ENCODE data around the gene AHCYL1.

The AHCYL1 gene

DNA sequence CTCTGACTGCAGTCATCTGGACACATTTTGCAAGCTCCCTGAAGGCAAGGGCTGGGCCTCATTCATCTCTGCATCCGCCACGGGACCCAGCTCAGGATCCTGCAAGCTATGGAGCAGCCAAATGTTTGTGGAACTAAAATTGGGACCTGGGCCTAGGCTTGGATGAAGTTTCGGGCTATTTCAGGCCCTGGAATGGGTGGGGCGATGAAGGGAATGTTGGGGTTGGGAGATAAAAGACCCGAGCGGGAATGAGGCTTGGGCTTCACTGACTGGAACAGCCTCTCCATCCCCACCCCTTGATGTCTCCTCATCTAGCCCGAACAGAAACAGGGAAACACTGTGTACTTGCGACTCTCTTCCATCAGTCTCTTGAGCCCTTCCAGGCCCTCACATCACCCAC is 7.3 kb upstream of the AHCYL1 start:
- no peak for DNase-seq

DNA sequence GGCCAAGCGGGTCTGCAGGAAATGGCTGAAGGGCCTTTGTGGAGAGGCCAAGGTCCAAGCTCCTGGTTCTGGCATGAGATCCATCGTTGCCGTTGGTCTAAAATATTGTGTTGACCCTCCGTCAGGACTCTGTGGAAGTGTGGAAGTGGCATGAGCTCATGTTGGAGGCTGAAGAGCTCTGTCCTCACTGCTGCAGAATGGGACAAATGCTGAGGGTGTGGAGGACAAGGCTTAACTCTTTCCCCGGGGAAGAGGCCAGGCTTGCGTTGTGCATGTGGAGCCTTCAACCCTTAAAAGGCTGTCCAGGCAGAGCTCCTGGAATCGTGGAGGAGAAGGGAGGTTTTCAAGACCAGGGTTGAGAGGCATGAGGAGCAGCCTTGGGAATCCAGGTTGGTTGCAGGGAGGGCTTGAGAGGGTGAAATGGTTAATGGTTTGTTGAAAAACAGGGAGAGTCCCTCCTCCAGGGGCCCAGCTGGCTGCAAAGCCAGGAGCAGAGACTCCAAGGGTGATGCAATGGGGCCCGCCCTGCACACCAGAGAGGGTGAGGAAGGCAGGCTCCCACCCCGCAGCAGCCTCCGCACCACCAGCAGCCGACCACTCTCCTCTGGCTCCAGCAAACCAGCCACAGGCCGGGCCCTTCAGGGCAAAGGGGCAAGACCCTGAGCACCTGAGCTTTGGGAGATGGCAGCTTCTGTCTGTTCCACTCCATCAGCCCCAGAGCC is 6.7 kb upstream of the AHCYL1 start:
- DNase-seq = no peak

DNA sequence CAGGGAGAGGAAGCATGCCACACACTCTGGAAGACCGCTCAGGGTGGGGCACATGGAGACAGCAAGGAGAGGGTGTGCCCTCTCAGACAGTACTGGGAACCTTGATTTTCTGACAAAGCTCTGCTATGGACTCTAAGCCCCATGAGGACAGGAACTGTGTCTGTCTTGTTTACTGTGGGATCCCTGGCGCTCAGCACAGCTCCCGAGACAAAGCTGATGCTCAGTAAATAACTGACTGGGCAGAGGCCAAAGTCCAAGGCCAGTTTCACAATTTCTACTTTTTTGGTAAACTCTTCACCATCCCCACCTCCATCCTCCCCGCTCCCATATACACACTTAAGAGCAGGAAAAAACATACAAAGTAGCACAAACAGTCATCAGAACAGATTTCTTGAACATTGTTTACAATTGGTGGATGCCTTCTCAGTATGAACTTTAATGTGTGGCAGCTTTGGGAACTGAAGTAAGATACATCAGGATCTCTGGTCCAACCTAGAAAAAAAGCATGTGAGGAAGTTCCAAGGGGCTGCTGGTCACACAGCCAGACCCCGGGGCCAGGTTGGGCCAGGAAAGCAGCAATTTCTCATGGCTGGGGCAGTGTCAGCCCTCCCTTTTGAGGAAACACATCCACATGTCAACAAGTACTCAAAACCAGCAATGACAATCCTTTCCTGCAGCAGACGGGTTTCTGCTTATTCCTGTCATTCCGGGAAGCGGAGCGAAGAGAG is 5.6 kb upstream of the AHCYL1 start:
- DNase-seq = no peak

DNA sequence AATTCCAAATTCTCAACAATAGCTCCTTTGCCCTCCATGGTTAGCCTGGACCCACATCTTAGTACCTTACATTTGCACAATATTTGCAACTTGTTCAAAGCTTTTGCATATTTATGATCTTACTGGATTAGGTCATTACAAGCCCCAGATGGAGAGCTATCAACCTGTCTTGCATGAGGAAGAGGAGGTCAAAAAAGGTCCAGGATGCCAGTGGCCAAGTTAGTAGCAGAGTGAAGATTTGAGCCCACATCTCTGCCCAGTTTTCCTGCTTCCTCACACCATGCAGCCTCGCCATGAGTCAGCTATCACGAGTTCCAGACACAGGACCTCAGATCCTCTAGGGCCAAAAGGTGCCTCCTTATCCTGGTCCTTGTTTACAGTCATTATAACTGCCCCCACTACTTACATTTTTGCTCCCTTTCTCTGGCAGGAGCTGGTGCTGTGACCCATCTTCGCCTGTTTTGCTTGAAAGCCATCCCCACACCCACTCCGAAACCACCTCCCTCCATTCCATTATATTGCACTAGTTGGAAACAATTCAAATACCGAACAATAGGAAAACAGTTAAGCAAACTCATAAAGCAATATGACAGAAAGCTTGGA is 5.0 kb upstream of the AHCYL1 start:
- no peak for DNase-seq

DNA sequence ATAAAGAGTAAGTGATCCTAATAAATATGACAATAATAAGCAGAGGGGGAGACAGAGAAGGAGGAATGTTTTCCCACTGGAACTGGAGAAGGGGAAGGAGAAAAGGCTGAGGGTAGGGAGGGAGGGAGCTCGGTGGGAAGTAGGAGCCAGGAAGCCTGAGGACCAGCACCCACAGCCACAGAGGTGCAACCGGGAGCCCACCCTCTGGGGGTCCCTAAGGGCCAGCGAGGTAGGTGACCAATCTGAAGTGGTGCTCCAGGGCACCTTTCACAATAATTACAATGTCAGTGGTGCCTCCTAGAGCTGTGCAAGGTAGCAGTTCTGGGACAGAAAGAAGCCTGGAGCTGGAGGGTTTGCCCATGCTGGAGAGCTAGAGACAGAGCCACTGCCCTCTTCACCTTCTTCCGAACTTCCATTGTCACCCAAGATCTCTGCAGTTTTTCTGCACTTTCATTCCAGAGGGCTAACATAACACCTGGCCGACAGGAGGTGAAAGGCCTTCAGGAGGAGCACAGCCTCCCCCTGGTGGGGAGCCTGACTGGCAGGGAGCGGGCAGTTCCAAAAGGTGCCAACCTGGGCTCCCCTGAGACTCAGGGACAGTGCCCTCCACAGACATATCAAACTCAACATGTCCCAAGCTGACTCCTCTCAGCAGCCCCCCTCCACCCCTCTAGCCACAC is 4.1 kb upstream of the AHCYL1 start:
- no peak for DNase-seq

DNA sequence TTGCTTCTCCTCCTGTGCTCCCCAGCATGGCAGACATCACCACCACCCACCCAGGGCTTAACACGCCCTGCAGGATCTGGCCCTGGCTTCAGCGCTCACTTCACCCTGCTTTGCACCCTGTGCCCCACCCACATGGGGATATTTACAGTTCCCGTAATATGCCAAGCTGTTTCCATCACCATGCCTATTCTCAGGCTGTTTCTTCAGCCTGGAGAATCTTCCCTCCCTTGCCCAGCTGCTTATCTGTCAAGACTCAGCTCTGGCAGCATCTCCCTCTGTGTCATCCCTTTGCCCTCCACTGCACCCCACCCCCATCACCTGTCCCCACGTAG is 3.6 kb upstream of the AHCYL1 start:
- DNase-seq = no peak

DNA sequence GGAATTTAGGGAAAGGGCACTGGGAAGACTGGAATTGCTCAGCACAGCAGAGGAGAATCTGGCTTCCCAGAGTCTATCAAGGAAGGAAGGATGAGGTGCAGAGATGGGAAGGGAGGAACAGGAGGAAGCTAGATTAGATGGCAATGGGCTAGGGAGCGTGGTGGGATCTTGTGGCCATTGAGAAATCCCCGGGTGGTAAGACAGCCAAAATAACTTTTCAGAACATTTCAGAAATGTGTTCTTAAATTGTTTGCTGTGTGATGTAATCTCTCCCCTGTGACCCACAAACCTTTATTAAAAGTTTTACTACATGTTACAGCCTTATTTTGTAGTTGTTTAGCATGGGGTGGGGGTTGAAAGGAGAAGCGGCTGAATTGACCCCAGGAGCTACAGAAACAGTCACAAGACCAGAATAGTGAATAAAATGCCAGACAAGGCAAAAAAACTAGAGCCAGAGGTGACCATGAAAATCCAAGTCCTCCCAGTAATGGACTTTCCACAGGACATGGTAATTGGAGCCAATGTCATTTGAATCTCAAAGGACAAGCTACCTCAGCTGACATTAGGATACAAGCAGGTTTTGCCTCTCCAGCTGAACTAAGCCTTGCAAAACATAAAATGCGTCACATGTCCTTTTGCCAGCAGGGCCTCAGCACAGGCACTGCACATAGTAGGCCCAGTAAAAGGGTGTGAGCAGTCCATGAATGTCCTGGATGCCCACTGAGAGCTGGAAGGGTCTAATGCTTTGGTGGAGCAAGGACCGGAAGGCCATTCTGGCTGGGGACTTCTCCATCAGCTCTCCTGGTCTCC is 980 bp upstream of the AHCYL1 start:
- DNase-seq = no peak

DNA sequence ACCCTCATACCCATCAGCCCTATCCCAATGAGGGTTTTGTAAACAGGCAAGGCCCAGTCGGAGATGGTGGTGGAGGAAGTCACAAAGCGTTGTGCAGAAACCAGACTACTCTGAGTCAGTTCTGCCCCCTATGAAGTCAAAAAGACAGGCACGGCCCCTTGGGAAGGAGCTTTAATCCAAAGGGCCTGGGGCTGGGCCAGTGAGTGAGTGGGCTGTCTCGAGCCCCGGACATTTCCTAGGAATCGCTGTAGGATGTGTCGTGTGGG is 442 bp upstream of the AHCYL1 start:
- DNase-seq = no peak

DNA sequence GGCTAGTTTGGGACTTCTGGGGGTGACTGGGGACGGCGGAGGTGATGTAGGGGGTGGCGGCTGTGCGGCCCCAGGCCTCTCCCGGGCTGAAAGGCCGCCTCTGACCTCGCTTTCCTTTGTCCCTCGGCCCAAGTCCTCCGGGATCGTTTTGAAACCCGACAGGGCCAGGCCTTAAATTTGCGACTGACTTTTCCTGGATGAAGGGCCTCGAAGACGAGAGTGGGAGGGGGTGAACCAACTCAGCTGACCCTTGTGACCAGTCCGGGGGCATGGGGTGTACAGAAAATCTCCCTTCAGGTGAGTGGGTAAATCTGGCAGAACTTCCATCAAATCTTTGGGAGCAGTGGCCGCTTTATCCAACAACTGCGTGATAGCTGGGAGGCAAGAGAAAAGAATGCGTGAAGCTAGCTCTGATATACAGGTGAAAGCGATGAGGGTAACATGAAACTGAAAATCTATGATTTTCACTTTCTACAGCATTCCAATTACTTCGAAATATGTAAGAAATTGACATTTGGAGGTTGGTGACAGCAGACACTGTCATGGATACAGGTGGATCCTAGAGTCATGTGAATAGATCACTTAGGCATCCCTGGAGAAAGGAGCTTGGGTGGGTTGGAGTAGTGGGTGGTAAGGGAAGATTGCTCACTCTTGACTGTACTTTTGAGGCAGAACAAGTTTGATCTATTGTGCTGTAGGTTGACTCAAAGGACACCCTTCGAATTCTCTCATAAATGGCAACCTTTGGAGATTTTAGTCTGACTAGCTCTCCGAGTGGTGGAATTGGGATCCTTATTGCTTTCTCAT is 885 bp downstream of the AHCYL1 start:
- DNase-seq = no peak

DNA sequence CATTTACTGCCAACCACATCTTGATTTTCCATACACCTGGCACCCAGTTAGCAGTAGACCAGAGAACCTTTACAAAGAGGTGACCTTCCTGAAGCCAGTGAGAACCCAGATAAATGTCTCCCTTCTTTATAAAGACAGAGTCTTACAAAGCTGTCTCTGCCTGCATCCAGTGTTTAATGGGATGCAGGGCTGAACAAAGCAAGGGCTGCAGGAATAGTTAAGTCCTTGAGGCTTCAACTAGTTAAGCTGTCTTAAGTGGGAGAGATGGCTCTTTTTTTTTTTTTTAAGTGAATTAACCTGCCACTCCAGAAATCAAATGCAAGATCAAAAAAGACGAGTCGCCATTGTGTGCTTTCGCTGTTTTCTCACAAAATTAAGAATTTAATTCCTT is 1.5 kb downstream of the AHCYL1 start:
- DNase-seq = no peak

DNA sequence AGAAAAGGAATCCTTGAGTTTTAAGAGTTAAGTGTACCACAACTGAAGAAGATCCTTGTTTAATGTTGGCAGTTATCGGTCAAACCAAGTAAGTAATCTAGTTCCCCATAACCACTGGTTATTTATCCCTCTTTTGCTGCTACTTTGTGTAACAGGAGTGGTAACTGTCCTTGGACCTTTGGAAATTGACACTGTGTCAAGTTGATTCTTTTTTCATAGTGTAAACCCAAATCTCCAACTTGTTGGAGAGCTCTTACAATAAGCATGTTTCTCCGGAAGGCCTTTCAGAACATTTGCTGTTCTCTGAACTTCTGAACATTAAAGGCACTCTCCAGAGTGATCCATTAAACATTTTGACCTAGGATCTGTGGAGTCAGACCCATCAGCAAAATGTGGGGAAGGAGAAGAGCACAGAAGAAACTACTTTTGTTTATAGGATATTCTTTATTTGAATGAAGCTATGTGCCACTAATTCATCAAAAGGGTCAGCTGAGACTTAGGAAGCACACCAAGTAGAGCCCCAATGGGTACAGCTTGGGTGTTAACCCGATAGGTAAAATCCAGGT is 3.9 kb downstream of the AHCYL1 start:
- DNase-seq = no peak

DNA sequence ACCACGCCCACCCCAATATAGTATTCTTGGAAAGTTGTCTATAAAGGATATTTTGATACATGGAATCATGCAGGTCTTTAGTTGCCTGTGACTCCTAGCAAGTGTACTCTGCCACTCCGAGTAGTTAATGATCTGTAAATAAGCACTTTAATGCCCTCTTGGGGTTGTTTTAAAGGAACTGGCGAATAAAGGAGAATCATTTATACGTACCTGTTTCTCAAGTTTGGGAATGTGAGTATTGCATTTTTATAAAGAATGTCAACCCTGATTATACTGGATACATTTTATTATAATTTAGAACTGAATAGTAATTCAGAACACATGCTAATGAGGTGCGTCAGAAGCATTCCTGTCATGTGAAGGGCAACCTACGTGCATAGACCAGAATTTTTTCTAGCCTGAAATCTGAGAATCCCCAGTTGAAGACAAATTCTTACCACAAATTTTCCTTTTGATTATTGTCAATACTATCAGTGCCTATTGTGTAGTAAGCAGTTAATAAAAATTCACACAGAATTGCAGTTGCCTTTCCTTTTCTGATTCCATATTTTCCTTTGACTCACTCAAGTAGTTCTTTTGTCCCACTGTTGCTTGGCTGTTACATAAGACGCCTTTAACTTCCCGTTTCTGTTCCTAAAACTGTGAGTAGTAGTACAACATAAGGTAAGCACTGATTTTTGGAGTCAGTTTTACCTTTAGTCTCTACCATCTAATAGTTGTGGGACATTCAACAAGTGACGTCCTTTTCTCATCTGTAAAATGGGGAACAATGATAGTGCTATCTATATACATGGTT is 5.1 kb downstream of the AHCYL1 start:
- no peak for DNase-seq

DNA sequence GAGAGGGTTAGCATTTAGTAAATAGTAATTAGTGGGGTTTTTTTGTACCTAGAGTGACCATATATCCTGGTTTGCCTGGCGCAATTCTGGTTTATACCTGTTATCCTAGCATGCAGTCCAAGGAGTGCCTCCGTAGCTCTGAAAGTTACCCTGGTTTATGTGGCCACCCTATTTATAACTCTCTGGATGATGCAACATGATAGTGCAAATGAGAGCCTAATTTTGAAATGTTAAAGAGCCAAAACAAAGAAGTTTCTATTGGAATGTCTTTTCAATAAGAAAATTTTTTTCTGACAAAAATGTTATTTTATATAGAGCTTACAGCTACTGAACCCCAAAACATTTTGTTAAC is 5.7 kb downstream of the AHCYL1 start:
- no peak for DNase-seq

DNA sequence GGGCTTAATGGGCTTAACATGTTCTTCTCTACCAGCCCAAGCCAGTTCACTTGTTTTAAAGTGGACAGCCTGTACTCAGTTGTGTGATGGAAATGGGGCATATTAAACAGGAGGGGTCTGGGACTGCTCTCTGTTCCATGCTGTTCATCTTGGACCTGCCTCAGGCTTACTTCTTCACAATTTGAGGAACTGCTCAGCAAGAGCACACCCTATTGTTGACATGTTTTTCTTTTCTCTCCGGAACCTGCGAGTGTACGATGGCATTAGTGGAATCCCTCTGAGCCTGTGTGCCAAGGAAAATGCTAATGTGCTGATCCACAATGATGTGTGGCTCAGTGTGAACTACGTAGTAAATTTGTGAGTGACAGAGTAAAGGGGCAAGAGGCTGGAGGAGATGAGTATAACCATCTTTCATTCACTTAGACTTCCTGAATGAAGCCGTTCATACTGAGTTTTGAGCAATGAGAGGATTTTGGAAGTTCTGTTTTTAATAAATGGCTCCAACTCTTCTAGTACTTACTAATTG is 6.9 kb downstream of the AHCYL1 start:
- no peak for DNase-seq

DNA sequence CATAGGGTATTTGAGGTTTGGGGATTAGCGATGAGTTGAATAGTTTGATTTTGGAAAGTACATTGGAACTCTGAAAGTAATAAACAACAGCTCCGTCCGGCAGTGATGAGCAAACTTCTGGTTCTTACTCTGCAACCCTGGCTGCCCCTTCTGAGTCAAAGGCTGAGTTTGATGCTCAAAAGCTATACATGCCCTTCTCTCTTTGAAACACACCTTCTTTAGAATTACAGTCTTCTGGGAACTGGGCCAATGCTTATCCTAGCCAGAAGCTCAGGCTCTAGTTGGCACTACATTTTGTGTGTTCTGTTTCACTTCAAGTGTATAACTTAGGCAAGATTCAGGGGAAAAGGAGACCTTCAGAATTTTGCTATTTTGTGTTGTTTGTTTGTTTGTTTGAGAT is 9.3 kb downstream of the AHCYL1 start:
- no peak for DNase-seq

DNA sequence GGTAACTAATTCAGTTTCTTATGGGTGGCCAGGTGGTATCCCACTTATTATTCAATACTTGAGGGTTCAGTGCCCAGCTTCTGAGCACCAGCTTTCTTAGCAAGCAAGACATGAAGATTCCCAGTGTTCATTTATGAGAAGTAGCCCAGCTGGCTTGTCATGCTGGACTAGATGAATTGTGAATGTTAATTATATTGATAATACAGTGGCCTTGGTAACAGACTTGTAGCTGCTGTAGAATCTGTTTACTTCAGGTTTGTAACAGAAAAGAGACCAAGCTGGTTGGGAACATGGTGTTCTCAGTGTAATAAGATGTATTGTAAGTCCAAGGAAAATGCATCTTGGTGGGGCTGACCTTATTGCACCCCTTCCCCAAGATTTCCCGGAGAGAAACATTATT is 10.1 kb downstream of the AHCYL1 start:
- no peak for DNase-seq

DNA sequence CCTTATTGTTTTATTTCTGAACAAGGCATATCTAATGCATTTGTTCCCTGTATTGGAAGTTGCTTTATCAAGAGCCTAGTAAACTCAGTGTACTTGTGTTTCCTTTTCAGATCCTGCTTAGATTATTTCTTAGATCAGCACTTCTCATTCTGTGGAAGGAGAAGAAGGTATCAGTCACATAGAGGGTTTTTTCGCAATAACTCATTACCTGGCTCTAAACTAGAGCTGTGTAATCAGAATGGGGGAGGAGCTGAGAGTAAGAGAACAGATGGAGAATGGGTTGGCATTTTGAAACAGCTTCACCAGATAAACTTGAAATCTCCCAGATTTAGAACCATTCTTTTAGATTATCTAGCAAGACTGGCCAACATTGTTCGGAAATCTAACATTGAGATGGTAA is 11.0 kb downstream of the AHCYL1 start:
- no peak for DNase-seq

DNA sequence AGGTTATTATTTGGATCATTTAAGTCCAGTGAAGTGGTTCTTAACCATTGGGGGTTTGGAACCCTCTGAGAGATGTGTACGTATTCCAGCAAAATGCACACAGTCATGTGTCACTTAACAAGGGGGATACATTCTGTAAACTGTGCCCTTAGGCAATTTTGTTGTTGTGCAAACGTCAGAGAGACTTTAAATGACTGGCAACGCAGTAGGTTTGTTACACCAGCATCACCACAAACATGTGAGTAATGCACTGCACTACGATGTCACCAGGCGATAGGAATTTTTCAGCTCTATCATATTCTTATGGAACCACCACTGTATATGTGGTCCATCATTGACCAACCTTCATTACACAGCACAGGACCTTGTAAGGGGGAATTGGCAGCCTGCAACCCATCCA is 11.9 kb downstream of the AHCYL1 start:
- DNase-seq = no peak

DNA sequence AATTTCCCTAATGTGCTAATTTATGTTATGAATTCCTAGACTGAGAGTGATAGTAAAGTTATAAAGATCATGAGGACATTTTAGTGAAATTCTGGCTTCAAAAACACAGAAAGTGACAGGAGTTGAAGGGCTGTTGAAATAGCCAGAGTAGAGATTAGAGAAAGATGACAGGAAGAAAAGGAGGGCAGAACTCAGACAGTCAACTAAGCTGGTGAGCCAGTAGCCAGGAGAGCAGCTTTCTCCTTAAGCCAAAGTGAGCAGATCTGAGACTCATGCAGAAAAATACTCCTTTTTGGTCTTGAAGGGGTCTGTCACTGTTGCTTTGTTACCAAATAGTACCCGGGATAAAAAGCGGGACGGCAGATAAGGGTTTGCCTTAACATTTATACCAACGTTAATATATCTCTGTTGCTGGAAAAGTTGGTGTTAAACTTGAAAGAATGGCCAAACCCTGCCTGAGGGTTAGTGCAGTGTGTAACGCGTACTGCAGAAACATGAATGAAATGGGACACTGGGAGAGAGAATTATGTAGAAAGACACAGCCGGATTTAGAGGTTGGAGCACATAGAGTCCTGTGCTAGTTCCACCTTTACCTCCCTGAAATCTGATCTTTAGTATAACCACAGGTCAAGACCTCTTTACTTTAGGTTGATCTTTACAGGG is 12.8 kb downstream of the AHCYL1 start:
- DNase-seq = no peak

DNA sequence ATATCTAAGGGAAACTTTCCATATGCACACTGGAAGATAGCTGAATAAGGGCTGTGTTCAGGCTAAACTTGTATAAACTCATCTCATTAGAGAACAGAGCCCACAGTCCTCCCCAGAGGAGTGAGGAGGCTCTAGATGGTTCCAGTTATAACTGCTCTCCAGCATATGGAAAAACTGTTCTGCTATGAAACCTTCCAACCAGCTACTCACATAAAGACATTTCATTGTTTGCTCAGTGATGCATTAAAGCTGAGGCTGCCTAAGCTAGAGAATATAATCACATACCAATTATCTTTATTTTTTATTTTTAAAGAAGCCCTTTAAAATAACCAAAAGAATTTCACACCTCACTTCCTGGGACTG is 13.3 kb downstream of the AHCYL1 start:
- no peak for DNase-seq

DNA sequence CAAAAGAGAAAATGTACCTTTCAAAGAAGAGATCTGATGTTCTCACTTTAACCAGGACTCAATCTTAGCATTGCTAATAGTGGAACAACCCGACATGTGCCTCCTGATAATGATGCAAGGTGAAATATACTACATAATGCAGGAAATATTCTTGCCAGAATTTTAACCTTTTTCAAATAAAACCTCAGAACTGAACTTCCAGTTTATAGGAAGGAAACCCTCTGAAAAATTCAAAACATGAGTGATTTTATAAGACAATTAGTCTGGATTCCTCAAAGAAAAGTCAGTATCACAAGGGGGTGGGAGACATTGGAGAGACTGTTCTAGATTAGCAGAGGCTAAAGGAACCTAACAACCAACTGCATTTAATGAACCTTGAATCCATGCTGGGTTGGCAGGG is 18.1 kb downstream of the AHCYL1 start:
- DNase-seq = no peak

Measured in cortex of kidney (tissue), 1 donor.